Measurements from ENCODE around the gene TBC1D17.

DNA sequence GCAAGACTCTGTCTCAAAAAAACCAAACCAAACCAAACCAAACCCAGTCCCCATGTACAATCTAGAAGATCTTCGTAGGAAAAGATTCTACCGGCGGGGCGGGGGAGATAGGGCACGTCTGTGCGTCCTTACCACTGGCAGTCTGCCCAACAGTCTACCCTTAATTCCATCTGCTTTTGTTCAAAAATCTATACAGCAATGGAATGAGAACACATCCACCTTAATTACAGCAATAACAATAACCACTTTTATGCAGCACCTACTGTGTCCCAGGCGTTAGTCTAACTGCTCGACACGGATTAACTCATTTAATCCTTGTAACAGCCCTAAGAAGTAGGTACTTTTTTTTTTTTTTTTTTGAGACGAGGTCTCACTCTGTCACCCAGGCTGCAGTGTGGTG lies 49.0 kb downstream of the TBC1D17 start:
- TF ChIP-seq POLR2A (IDR thresholded peaks at IDR 0.05), result no peak
- TF ChIP-seq, protein P1, sequence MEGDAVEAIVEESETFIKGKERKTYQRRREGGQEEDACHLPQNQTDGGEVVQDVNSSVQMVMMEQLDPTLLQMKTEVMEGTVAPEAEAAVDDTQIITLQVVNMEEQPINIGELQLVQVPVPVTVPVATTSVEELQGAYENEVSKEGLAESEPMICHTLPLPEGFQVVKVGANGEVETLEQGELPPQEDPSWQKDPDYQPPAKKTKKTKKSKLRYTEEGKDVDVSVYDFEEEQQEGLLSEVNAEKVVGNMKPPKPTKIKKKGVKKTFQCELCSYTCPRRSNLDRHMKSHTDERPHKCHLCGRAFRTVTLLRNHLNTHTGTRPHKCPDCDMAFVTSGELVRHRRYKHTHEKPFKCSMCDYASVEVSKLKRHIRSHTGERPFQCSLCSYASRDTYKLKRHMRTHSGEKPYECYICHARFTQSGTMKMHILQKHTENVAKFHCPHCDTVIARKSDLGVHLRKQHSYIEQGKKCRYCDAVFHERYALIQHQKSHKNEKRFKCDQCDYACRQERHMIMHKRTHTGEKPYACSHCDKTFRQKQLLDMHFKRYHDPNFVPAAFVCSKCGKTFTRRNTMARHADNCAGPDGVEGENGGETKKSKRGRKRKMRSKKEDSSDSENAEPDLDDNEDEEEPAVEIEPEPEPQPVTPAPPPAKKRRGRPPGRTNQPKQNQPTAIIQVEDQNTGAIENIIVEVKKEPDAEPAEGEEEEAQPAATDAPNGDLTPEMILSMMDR (IDR thresholded peaks at IDR 0.05 in 8 of 11, conservative IDR thresholded peaks at IDR 0.05 in 3 of 11), result no peak
